ENCODE results near the gene TNNI2. TPM values are rescaled to one million over a fixed set of nuclear protein-coding genes. Genes with fewer than 3 reads are reported as not detected.

Gene TNNI2
- total and polyA plus RNA-seq, 2 donors (not counting 3 experiments of a cell fraction or from before 2014, with no cell fraction given), result not detected

DNA sequence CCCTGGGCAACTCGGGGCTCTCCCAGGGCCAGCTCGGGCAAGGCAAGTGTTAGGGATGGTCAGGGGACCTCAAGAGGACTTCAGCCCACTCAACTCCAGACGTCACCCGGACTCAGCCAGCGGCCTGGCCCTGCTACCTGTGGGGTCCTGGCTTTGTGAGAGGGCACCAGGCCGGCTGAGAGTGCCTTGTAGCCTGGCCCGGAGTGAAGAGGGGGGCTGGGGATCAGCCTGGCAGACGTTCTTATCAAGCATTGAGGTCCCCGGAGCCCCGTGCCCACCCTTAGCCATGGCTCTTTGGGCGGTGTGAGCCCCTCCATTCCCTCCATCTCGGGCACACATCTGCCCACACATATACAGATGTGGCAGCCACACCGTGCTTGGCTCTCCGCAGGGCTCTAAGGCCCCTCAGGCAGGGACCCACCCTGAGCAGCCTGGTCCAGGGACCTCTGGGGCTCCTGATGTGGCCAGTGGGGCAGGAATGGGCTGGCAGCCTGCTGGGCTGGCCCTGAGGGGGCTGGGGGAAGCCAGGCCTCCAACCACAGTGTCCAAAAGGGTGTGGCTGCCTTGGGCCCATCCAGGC lies 29.4 kb downstream of the TNNI2 start:
- dilution Hi-C loops (cut with MboI; ENCODE audit: extremely low pct_ligation_motif_present, low sequenced_read_pairs), result no loop called here
- H3K4me1 ChIP-seq (ENCODE audit: control insufficient read depth, extremely low read depth, insufficient read depth, low read length), result peaks cover 8% of the 10 kb centered on the region
- no peak overlapping the region for H3K4me3 ChIP-seq (replicated peaks in 1 of 3; ENCODE audit: insufficient read depth in 1 of 3, low read depth in 1 of 3, low read length in 3 of 3)
- CTCF ChIA-PET, result interaction anchor here (0.8 to 3.9 kb wide), 3 partner anchors 8 to 14 kb away, joined by 3 to 21 read pairs (median 11); no protein-coding TSS in a partner anchor
- intact Hi-C loops (cut with micrococcal nuclease), result no loop called here
- H3K79me2 ChIP-seq (ENCODE audit: control insufficient read depth, insufficient read depth, low read length), result no peaks in the 10 kb centered on the region
- no peaks in the 10 kb centered on the region for H3K36me3 ChIP-seq (ENCODE audit: control insufficient read depth in 2 of 2, extremely low read depth in 1 of 2, insufficient read depth in 2 of 2, low read length in 2 of 2)
- peaks cover 0 to 3% of the 10 kb centered on the region in 2 experiments for H3K27me3 ChIP-seq (ENCODE audit: control insufficient read depth in 2 of 2, insufficient read depth in 2 of 2, low read length in 2 of 2)
- H3K9ac ChIP-seq (replicated peaks; ENCODE audit: extremely low read depth, insufficient read depth, low read length), result no peak overlapping the region
- no peak overlapping the region for H3K4me2 ChIP-seq (ENCODE audit: insufficient read depth, low read length)
- POLR2A ChIA-PET, result no interaction called here
- no peaks in the 10 kb centered on the region for H4K20me1 ChIP-seq (replicated peaks; ENCODE audit: control insufficient read depth, extremely low read depth, insufficient read depth, low read length)
- no peak for FAIRE-seq
- no peak for DNase-seq (ENCODE audit: low read depth, low spot score)
- H3K27ac ChIP-seq (ENCODE audit: insufficient read depth, low read depth, low read length), result no peak overlapping the region
- H2AFZ ChIP-seq (ENCODE audit: low read depth, low read length), result no peak overlapping the region
- H3K9me1 ChIP-seq (replicated peaks; ENCODE audit: control insufficient read depth, extremely low read depth, insufficient read depth, low read length), result no peaks in the 10 kb centered on the region
- BruUV-seq (replicated peaks), result no TSS peak
- no peaks in the 10 kb centered on the region for H3K9me3 ChIP-seq (replicated peaks; ENCODE audit: control insufficient read depth, insufficient read depth, low read length)
- no peak for TF ChIP-seq EZH2 (IDR thresholded peaks at IDR 0.05; ENCODE audit: borderline replicate concordance, low read depth, low read length, severe bottlenecking)
- TF ChIP-seq, protein P1, sequence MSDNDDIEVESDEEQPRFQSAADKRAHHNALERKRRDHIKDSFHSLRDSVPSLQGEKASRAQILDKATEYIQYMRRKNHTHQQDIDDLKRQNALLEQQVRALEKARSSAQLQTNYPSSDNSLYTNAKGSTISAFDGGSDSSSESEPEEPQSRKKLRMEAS (IDR thresholded peaks at IDR 0.05; ENCODE audit: insufficient read depth, insufficient read length), result no peak
- TF ChIP-seq GATA2 (IDR thresholded peaks at IDR 0.05; ENCODE audit: insufficient read depth, insufficient read length, low read depth, low read length), result no peak
- TF ChIP-seq, protein P2, sequence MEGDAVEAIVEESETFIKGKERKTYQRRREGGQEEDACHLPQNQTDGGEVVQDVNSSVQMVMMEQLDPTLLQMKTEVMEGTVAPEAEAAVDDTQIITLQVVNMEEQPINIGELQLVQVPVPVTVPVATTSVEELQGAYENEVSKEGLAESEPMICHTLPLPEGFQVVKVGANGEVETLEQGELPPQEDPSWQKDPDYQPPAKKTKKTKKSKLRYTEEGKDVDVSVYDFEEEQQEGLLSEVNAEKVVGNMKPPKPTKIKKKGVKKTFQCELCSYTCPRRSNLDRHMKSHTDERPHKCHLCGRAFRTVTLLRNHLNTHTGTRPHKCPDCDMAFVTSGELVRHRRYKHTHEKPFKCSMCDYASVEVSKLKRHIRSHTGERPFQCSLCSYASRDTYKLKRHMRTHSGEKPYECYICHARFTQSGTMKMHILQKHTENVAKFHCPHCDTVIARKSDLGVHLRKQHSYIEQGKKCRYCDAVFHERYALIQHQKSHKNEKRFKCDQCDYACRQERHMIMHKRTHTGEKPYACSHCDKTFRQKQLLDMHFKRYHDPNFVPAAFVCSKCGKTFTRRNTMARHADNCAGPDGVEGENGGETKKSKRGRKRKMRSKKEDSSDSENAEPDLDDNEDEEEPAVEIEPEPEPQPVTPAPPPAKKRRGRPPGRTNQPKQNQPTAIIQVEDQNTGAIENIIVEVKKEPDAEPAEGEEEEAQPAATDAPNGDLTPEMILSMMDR (IDR thresholded peaks at IDR 0.05; ENCODE audit: extremely low read depth in 1 of 2, insufficient read depth in 1 of 2, low read depth in 1 of 2, low read length in 2 of 2), result no peak
- TF ChIP-seq POLR2AphosphoS5 (IDR thresholded peaks at IDR 0.05; ENCODE audit: insufficient read depth, low read depth, low read length), result no peak
- no peak for TF ChIP-seq POLR2A (IDR thresholded peaks at IDR 0.05; ENCODE audit: low read depth, low read length)
- no peak for TF ChIP-seq MYC (IDR thresholded peaks at IDR 0.05; ENCODE audit: low read depth, low read length)
